GM18873 (cell line): Measurements from ENCODE around the gene ROBO1.

ENCODE experiments used
- ATAC-seq: cut with Tn5 transposase; IDR thresholded peaks from one replicate; pipeline ENCODE4 v1.9.1; 2021; ENCODE audit warnings: mild to moderate bottlenecking, moderate library complexity, moderate number of reproducible peaks; ENCODE audit not compliant: unreplicated experiment, low FRiP score

The ROBO1 gene

DNA sequence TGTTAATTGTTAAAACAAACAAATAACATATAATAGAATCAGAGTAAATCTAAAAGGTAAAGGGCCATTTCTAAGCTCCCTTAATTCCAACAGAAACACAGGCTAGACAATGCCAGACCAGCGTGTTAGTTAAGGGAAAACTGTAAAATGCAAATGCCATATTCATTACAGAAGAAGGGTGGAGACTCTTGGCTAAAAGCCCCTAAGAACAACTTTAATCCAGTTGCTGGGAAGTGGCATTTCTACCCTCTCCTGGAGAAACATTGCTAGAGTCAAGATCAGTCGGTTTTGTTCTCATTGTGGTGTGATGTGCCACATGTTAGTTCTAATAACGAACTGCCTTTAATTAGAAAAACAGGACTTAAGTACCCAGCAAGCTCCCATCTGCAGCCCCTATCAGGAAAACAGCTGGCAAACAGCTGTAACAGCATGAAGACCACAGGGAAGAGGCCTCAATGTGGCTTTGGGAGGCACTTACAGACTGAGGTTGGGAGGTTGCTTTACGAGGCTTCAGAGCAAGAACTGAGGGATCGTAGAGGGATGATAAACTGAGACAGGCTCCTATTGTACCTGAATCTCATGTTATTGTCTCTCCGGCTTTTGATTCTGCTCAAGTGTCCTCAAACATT is 1134.8 kb downstream of the ROBO1 start:
- ATAC-seq: no peak

DNA sequence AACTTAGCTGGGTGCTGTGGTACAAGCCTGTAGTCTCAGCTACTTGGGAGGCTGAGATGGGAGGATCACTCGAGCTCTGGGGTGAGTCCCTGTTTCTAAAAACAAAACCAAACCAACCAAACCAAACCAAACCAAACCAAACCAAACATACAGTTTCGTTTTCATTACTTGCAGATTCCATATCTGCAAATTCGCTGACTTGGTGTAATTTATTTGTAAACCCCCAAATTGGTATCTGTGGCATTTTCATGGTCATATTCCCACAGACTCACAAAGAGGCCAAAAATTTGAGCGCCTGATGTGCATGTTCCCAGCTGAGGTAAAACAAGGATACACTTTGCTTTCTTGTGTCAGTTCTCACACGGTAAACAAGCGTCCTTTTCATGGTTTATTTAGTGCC is 1138.3 kb downstream of the ROBO1 start:
- ATAC-seq: no peak

DNA sequence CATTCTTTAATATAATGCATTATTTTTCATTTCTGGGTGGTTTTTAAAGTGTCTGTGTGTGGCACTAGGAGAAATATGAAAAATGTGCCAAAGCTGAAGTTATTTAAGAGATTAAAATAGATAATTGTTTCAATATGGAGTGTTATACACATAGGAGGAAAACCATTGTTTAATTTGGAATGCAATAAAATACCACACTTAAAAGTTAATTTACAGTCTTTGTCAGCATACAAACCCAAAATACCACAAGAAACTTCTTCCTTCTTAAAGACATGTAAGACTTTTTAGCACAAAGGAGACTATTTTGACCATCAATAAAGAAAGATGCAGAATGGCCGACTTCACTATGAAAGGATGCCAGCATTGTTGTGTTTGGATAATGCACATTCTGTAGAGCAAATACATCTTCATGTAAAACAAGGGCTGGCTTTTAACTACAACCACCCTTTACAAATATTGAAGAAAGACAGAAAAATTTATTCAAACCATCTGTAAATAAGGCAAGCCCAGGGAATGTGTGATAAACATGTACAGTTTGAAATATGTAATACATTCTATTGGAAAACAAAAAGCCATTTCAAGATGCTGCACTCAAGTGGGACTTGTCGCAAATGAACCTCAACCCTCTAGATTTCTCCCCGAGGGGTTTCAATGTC is 1146.6 kb downstream of the ROBO1 start:
- ATAC-seq: no peak

DNA sequence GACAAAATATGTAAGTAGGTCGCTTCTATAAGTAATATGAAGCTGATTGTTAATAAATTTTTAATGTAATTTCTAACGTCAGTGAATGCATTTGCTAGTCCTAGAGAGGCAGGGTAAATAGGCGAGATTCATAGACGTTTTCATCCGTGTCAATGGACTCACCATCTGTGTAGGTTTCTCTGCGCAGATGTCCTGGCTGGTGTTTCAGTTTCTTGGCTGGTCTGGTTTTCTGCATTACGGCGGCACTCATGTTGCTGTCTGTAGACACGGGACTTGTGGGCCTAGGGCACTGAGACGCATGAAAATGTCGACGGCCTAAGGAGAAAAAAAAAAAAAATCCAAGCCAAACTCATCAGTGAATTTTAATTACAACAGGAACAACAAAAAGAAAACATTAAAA is 1153.3 kb downstream of the ROBO1 start:
- ATAC-seq: no peak

DNA sequence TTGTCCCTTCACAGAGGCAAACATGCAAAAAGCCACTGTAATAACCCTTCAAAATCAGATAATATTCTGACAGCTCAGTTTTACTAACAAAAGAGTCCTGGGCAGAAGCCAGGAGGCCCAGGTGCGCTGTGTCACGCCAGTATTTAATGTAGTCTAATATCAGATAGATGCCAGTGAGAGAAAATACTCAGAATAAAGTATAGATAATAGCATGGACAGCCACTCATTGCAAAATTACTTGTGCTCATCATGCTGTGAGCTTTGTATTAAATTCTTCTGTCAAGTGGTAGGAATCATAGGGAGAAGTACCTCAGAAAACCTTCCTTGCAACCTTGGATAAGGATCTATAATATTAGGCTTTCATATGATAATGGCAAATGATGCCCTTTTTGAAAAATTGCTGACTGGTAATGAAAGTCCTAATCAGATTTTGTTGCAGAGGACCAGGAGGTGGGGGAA is 1154.3 kb downstream of the ROBO1 start:
- ATAC-seq: no peak

DNA sequence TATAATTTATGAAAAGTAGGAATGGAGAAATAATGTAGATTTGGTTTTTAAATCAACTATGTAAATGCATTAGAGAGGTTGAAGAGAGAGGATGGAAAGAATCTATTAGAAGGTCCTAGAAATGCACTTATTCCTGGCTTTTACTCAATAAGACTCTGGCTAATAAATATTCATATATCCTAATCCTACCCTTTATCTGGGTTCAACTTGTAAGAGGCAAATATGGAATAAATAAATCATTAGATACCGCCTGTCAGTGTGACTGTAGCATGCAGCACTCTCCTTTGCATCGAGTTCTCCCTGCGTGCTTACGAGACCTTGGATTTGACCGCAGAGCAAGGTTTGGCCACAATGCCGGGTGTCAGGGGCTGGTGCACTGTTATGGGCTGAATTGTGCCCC is 1156.5 kb downstream of the ROBO1 start:
- ATAC-seq: no peak

DNA sequence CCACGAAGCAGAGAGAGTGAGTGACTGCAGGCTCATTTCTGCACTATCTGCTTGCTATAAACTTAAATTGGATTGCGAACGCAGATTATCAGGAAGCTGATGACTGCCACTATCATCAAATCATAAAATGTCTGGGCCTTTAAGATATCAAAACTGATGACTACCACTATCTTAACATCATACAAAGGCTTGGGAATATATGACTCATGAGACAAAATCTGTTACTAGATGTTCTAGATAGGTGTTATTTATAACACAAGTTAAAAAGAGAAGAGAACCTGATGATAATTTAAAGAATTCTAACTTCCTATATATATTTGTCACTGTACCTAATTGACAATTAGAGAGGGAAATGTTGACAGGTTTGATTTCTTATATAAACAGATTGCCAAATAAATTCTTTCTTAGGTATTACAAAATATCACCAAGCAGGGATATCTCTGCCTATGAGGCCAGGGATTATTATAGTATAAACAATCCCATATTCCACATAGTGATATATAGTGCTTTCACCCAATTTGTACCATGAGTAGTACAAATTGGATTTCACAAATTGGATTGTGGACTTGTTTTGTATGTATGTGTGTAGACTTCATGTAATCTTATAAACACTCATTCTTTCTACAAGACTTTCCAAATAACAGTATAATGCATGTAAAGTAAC is 1157.2 kb downstream of the ROBO1 start:
- no peak for ATAC-seq

DNA sequence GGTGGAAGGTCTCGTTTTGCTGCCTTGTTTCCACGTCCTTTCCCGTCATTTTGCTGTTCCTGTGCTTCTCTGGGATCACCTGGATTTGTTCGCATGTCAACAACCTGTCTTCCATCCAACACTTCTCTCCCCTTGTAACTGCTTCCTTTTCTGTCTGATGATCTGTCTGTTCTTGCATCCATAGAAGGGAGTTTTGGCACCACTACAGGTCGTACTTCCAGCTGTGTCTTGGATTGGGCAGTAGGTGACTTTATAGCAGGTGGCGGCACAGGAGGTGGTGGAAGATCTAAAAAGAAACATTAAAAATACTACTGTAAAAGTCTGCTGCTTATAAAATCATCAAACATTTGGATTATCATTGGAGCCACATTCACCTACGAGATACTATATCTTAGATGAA is 1161.0 kb downstream of the ROBO1 start:
- no peak for ATAC-seq

DNA sequence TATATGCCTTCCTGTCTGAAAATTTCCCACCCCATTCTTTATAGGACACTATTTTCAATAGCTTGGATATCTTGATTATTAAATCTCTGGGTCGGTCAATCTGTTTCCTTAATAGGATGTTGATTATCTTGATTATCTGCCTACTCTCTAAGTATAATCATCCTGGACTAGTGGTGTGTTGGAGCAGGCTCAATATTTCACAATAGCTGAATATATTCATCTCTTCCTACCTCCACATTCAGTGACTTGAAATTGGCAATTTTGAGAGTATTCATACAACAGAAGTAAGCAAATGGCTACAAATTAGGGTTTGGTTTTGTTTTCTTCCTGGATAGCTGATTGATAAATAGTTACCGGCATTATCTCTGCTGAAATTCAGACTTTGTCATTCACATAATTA is 1162.6 kb downstream of the ROBO1 start:
- ATAC-seq: no peak

DNA sequence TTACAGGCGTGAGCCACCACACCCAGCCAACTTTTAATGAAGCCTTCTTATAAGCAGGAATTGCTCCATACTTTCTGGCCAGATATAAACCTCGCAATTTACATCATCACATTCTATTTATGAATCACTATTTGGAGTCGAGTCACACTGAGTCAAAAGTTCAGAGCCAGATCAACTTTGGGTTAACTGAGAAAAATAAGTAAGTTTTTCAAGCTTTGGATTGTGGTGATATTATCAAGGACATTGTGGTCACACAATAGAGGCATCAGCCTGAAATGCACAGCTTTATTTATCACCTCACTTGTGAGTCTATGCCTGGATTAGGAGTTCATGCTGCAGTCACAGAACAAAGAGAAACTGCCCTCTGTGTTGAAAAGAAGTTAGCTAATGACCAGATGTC is 1163.5 kb downstream of the ROBO1 start:
- ATAC-seq: no peak

DNA sequence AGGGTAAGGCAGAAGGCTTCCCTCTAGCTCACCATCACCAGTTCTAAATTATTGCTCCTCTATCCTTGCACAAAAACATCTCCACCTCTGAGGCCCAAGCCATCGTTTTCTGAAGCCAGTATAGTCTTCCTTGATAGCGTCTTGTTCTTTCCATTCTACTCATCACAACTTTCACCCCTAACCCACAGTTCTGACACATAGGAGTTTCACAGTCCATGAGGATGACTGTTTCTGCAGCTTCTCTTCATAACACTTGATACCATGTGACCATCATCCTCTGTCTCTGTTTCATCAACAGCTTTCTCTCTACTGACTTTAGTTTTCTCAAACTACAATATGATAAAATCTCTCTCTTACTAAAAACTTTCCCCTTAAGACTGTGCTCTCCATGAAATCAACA is 1166.5 kb downstream of the ROBO1 start:
- ATAC-seq: no peak

DNA sequence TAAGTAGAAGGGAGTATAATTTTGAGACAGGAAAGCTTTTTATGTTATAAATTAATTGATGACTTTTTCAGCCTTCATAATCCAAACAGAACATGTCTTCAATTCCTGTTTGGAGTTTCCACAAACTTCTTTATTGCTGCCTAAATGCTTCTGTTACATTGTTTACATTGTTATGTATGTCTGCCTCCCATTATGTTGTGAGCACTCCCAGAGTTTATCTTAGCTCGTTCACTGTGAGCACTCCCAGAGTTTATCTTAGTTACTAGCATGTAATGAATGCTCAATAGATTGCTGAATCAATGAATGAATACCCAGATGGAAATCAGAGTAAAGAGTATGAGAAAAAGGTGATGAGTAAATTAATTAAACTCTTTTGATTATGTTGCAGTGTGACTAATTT is 1178.0 kb downstream of the ROBO1 start:
- ATAC-seq: no peak

DNA sequence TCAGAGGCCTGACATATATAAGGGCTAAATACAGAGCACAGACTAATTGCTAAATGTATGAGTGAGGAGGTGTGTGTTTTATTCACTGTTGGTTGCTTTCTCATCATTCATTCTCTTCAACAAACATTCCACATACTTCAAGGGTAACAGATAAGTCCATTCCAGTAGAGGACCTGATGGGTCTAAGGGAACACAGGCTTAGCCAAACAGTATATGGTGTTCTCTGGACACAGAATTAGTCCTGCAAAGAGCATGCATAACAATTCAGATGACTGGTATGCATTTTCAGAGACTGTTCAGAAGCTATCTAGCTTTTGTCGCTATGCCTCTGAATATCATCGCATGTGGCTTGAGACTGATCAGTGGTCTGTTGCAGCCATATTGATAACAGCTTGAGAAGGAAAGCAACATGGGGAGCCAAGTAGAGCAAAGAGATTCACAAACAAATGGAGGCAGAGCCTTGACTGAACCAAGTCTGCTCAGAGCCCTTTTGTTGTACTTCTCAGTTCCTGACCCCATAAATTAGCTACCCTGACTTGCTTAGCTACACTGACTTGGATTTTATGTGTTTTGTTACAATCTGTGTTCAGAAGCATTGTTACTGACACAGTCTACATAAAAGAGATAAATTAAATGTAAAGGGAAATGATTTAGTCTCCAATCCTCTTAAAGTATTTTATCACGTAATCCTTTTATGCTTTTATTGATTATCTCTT is 1178.7 kb downstream of the ROBO1 start:
- ATAC-seq: no peak

DNA sequence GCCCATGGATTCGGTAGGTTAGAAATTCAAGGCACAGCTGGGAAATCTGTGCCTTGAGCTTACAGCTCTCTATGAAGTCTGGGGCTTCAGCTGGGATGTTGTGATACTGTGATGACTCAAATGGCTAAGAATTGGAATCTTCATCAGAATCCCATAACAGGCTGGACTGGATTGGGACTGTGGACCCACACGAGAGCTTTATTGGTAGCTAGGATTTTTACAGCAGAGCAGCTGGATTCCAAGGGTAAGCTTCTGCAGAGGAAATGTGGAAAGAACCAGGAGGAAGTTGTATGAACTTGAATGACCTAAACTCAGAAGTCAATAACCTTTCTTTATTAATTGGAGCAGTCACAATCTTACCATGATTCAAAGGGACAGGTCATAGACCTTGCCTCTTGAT is 1187.1 kb downstream of the ROBO1 start:
- no peak for ATAC-seq

DNA sequence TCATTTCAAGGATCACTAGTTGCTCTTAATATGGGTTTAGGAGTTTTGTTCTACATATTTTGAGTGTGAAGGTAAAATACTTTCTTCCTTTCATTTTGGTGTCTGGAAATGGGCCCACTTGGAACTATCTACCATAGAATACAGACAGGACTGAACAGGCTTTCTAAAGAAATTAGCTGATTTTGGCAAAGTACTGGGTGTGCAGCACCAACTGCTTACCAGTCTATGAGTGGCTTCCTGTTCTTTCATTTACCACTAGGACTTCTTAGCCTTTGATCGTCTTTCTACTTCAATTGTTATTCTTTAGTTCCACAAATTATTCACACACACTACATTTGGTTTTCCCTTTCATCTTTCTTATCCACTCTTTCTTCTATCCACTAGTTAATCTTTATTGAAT is 1196.3 kb downstream of the ROBO1 start:
- no peak for ATAC-seq

DNA sequence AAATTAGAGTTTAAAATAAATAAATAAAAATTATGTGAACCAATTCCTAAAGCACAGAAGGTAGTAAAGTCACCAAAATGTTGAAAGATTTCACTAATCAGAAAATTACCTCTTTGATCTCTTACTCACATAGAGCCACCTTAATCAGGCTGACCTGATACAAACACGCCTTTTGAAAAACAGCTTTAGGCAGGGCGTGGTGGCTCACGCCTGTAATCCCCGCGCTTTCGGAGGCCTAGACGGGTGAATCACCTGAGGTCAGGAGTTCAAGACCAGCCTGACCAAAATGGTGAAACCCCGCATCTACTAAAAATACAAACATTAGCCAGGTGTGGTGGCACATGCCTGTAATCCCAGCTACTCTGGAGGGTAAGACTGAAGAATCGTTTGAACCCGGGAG is 1197.3 kb downstream of the ROBO1 start:
- ATAC-seq: no peak

DNA sequence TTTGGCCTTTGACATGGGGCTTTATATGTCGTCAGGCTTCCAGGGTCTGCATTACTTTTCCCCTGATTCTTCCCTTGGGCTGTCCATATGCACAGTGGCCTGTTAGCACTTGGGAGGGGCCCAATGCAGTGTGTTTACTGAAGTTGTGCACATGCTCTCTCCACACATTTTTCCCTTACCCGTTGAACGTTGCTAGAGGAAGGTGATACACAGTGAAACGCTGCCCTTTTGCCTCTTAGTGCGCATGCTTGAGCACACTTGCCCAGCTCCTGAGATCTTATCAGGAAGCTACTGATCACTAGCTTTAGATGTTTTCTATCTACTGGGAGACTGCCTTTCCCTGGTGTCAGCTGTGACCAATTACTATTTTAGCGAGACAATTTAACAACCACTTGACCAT is 1198.0 kb downstream of the ROBO1 start:
- no peak for ATAC-seq

DNA sequence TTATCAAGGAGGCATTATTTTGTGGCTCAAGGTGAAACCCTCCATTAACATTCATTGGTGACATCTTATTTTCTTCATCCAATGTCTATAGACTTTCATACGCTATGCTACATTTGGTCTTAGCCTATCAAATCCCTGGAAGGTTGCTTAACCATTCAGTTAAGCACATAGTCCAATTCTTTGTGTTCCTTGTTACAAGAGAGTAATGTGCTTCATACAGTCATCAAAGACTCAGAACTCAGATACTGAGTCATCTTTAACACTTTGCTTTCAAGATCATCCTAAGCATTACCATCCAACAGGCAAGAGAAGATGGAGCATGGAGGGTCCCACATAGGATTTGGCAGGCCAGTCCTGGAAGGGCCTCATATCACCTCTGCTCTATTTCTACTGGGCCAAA is 1202.1 kb downstream of the ROBO1 start:
- no peak for ATAC-seq

DNA sequence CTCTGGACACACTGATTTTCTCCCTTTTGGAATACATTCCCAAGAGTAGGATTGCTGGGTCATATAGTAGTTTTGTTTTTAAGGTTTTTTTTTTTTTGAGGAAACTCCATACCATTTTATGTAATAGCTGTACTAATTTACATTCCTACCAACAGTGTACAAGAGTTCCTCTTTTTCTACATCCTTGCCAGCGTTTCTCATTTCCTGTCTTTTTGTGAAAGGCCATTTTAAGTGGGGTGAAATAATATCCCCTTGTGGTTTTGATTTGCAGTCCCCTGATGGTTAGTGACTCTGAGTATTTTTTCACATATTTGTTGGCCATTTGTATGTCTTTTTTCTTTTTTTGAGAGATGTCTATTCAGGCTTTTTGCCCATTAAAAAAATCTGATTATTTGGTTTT is 1205.5 kb downstream of the ROBO1 start:
- no peak for ATAC-seq
